Activated CD4-positive, alpha-beta T cell treated with anti-CD3 and anti-CD28 coated beads, Interleukin-2, amount 50 U/mL, for 16 hours (primary cell): ENCODE results near the gene PLCXD3.
A peak's percentile ranks its signal among the peaks of the same experiment; 100 is the strongest.
"Not testable (repeated sequence)": the region's sequence is repeated elsewhere in the genome, so short reads cannot be mapped to it uniquely, and the experiment has no call there.

Experiments
- DNase-seq: peaks from one replicate; pipeline ENCODE4 v3.0.0-alpha.2; 2020

Gene PLCXD3

GRCh38 chr5:41338136-41338675 is 172.2 kb downstream of the PLCXD3 start:
- DNase-seq = no peak

DNA sequence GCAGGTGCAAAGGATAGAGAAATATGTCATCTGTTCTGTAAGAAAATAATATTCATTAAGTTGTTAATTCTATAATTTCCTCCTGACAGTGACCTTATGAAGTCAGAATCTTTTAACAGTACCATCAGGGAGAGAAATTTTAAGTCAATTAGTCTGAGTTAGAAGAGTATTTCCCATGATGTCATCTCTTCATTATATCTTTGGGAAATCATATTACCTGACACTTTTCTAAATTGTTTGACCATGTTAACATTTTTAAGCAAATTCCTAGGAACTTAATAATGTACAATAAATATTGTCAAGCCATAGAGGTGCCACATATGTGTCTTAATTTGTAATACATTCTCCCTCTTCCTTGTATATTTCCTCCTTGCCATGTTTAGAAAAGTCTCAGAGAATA is 172.7 kb downstream of the PLCXD3 start:
- DNase-seq = no peak

DNA sequence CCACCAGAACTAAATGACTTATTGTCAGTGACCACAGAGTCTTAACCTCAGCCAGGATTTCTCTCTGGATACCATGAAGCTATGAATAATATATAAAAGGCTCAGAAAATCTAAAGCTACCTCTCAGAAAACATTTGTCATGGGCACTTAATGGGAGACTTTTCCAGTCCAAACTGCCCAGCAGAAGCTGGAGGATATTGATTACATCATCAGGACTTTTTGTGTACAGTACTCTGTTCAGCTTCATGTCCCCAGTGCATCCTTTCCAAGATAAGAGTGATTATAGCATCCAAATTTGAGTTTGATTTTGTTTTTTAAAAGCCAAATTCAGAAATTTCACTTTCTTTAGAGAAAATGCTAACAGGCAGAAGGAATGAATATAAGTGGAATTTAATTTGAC is 173.2 kb downstream of the PLCXD3 start:
- no peak for DNase-seq

- DNase-seq = no peak
Measured at GRCh38 chr5:41336471-41336870, 173.9 kb downstream of the PLCXD3 start.

- DNase-seq = no peak
Measured at GRCh38 chr5:41335596-41336181, 174.7 kb downstream of the PLCXD3 start.

DNA sequence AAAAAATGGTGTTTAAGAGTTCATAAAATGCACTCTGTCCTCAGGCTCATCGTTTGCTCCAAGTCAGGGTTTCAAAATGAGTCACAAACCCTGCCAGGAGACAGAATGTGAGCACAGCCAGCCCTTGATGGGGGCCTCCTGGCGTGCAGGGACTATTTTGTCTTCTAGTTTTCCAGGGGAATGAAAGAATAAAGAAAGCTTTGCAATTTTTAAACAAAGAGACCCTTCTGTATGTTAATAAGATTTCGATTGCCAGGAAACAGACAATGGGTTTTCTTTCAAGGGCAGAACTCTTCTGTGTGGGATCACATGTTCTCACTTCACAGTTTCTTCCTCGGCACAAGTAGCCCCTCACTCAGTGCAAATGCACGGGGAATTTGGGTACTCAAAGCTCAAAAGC is 175.6 kb downstream of the PLCXD3 start:
- peak; percentile 38 for DNase-seq

DNA sequence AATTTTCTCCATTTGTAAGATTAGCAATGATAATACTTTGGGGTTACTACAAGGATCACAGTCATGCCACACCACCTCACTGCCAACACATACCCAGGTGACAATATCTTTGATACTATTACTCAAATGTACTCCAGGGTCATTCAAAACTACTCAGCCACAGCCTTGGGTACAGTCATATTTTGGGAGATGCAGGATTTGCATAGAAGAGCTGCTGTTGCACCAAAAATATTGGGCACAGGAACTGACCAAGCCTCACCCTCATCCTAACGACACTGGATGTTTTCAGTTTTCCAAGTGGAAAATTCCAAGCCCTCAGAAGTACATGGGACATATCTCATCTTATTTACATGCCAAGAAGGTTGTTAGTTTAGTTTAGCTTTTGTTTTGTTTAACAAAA is 176.2 kb downstream of the PLCXD3 start:
- DNase-seq = no peak

GRCh38 chr5:41325074-41325473 is 185.3 kb downstream of the PLCXD3 start:
- DNase-seq = no peak

DNA sequence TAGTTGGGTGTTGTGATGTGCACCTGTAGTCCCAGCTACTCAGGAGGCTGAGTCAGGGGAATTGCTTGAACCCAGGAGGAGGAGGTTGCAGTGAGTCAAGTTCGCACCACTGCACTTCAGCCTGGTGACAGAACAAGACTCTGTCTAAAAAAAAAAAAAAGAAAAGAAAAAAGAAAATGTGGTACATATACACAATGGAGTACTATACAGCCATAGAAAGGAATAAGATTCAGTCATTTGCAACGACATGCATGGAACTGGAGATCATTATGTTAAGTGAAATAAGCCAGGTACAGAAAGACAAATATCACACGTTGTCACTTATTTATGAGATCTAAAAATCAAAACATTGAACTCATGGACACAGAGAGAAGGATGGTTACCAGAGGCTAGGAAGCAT is 187.6 kb downstream of the PLCXD3 start:
- DNase-seq = not testable (repeated sequence)

DNA sequence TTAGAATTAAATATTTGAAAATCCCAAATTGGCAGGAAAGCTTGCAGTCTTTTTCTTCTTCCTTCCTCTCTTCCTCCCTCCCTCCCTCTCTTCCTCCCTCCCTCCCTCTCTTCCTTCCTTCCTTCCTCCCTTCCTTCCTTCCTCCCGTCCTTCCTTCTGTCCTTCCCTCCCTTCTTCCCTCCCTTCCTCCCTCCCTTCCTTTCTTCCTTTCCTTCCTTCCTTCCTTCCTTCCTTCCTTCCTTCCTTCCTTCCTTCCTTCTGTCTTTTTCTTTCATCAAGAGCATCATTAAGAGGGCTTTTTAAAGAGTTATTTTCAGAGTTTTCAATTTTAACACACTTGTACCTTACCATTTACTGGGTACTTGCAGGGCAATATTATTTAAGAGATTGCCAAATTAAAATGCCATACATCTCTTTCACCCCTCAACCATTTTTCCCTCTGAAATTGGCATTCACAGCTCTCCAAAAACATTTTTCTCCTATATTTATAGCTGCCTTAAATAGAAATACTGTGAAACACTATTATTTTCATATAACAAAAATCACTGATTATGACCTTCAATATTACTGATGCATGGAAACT is 197.8 kb downstream of the PLCXD3 start:
- DNase-seq = no peak

DNA sequence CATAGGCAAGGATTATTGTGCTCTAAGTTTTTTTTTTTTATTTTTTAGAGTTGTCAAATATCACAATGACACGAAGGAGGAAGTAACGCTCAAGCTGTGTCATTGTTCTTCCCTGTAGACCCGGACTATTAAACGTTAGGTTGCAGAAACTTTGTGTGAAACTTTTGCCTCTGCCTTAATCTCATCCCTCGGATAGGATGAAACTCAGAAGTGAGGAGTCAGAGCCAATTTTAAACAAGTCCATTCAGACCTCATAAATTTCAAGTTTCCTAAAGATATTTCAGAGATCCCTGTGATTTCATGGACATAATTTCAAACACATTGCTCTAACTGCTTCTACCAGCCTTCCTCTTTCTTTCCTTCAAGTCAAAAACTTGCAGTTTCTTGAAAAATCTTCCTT is 198.3 kb downstream of the PLCXD3 start:
- no peak for DNase-seq

GRCh38 chr5:41309275-41309674 is 201.1 kb downstream of the PLCXD3 start:
- DNase-seq = no peak

DNA sequence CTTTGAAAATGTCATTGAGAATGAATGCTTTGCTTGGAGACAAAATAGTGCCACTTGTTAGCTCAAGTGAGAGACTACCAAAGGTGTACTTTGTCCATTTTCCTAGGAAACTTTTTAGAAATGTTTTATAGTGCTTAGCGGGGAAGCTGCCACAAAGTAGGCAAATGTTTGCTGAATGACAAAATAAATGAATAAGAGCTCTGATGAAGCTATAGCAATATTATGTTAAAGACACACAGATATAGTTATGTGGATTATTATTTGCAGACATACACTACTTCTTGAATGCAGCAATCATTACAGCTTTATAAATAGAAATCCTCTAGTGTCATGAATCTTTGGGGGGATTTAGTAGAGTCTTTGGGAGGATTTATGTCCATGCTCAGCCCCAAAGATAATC is 204.4 kb downstream of the PLCXD3 start:
- no peak for DNase-seq

GRCh38 chr5:41305056-41305455 is 205.3 kb downstream of the PLCXD3 start:
- no peak for DNase-seq

- no peak for DNase-seq
Measured at GRCh38 chr5:41296066-41296465, 214.3 kb downstream of the PLCXD3 start.

DNA sequence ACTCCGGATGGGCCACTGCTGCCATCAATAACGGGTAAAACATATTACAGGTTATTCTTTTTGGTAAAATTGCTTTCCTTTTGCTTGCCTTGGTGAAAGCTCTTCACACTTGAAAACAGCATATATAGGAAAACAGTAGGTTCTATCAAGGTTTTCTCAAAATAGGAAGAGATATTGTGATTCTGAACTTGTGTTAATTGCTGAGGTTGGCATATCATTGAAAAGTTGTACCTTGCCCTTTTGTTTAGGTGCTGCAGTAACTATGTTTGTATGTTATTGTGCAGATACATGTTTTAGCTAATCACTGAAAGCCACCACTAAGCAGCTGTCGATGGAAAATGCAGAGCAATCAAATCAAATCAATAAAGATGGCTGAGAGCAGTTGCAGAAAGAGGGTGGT is 219.1 kb downstream of the PLCXD3 start:
- DNase-seq = no peak

DNA sequence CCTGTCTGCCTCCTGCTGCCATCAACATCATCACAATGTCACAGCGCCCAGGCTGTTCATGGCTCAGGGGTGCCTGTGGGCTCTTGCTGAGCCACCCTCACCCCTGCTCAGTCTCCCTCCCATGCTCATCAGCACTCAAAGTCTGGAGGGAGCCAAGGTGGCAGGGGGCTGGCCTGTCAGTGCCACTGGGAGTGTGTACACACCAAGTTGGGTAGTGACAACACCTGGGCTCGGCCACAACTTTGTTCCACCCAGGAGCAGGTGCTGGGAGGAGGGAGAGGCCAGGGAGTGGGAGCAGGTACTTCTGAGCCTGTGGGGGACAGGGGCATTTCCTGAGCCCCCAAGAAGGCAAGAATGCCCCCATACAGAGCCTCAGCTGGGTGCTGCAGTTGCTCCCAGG is 219.6 kb downstream of the PLCXD3 start:
- DNase-seq = no peak

DNA sequence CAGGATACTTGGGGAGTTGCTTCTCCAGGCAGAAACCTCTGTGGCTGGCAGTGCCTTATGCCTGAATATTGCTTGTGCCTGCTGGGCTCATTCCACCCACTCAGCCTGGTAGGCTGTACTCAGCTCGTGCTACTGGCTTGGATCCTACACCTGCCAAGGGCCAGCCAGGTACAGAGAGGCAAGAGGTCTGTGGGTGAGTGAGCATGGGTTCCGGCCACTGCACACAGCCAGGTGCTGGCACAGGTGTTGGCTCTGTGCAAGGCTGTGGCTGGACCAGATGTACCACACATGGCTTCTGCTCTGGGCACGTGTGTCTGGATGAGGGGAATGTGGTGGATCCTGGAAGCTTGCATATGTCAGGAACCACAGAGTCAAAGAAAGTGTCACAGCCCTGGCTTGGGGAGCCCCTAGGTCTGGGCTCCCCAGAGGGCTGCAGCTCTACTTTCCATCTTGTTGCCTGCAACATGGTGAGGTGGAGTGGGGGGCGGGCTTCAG is 220.4 kb downstream of the PLCXD3 start:
- DNase-seq = no peak

DNA sequence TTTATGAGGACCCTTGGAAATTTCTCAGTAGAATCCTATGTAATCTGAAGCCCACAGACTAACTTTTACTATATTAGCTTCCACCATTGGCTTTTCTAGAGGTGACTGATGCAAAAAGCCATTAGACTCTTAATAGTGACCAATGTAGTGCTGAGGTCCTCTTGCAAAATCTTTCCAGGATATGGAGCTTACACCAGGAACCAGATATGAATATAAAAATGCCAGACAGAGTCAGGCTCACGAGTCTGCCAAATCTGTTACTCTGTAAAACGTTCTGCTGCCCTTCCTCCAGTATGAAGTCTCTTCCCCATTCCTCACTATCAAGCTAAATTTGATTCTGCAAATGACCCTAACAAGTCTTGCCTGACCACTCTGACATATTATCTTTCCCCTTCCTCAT is 223.7 kb downstream of the PLCXD3 start:
- no peak for DNase-seq

DNA sequence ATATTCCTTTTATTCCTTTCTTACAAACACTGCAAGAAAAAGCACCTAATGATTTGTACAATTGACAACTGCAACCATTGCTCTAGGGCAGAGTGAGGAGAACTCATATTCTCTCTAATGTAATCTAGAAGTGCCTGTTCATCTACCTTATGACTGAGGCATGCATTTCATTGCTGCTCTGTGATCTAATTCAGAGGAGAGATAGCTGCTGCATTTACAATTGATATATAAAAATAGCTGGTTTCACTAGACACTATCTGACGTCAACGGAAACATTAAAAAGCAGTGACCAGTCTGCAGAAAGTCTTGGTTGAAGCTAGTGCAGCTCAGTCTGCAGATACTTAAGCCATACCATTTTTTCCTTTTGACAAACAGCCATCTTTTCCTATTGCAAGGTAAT is 224.2 kb downstream of the PLCXD3 start:
- DNase-seq = no peak

DNA sequence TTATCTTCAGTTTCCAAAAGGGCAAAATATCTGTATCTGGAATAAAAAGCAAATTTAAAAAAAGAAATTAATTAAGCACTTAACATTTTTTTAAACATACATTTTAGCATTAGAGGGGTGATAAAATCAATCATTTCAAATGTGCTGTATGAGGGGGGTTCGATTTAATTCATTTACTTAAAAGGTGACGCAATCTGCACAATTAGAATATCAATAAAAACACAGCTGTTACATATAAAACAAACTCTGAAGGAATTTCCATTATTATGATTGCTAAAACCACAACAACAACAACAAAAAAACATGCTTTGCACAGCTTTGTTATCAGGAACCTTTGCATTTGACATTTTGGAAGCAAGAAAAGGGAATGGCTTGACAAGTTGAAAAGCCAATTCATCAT is 225.5 kb downstream of the PLCXD3 start:
- no peak for DNase-seq

GRCh38 chr5:41281215-41281810 is 229.1 kb downstream of the PLCXD3 start:
- no peak for DNase-seq

DNA sequence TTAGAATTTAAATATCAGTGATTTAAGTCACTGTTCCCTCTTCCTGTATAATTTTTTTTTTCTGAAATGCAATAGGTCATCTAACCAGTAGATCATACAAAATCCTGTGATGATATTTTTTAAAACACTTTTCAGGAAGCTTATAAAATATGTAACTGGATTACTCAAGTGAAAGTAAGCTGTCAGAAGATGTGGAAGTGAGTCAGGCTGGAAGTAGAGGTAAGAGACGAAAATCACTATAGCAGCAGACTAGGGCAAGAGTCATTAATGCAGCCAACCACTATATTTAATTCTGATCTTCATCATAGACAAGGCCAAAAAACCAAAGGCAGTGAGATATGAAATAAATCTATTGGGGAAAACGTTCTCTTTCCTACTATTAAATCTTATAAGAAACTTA is 231.4 kb downstream of the PLCXD3 start:
- no peak for DNase-seq

DNA sequence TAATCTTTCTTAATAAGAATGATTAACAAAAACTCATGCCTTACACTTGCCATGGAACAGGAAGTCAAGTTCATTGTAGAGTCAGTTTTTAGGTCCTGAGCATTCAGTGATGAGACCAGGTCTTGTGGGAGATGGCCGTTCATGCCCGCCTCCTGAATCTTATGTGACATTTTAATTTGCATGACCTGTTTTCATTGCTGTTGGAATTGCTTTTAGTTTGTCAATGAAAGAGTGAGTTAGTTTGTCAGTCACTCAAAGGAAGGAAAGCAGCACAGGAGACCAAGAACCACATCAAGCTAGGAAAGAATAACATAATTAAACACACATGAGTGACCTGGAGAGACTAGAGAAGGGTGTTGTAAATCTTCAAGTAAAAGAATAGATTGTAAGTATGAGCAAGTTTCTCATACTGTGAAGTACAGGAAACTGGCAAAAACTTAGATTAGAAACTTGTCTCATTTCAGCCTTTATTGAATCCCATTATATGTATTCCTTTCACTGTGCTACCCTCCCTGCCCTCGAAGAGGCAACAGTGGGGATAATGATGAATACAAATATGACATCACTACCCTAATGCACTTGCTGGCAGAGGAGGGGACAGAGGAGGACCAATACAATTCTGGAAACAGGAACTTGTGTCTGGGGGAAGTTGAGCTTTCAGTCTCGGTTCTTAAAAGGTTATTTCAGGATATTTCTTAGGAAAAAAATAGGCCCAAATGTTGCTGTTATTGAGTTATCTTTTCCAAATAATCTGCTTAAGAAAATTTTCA is 232.7 kb downstream of the PLCXD3 start:
- no peak for DNase-seq
